ENCODE measurements around the gene KCTD17. TPM values are rescaled to one million over a fixed set of nuclear protein-coding genes. Genes with fewer than 3 reads are reported as not detected.

KCTD17 gene
- total RNA-seq, 1 experiment from 2014 or later, result 32.7 TPM

- DNase-seq (ENCODE audit: low read depth, low spot score) (no peak), ATAC-seq (no peak)
- TF ChIP-seq TCF7L2 (IDR thresholded peaks at IDR 0.05; ENCODE audit: low read depth, low read length) (no peak), REST (IDR thresholded peaks at IDR 0.05; ENCODE audit: insufficient read depth in 1 of 2, low read depth in 2 of 2, low read length in 1 of 2) (no peak), CTCF (IDR thresholded peaks at IDR 0.05) (no peak)
- intact Hi-C loops (cut with micrococcal nuclease; ENCODE audit: unreplicated experiment), result no loop called here
- Histone ChIP-seq H3K27ac (ENCODE audit: low read length) (no peak overlapping the region), H3K27me3 (ENCODE audit: control insufficient read depth, insufficient read depth, low read length) (no peaks in the 10 kb centered on the region), H3K4me3 (ENCODE audit: low read depth in 2 of 2, low read length in 2 of 2) (no peak overlapping the region), H3K4me1 (ENCODE audit: control insufficient read depth, insufficient read depth, low read length) (no peaks in the 10 kb centered on the region), H3K9me3 (ENCODE audit: control insufficient read depth, insufficient read depth, low read depth, low read length) (no peaks in the 10 kb centered on the region), H3K36me3 (ENCODE audit: control insufficient read depth, insufficient read depth, low read length) (no peaks in the 10 kb centered on the region; the same call in 1 of the 2 replicates)
- no TSS peak for BruUV-seq (replicated peaks)
- ChIA-PET POLR2A (no interaction called here), CTCF (interaction anchor here (0.6 kb wide), 2 partner anchors 23 to 73 kb away, joined by 3 to 9 read pairs; no protein-coding TSS in a partner anchor)
- in situ Hi-C loops (cut with HindIII; ENCODE audit: low pct_unique_long_range_greater_than_20kb, low sequenced_read_pairs), result no loop called here
Observed at GRCh38 chr22:37050913-37051312, 629 bp upstream of the KCTD17 start.

- Histone ChIP-seq H3K27ac (ENCODE audit: low read length) (no peak overlapping the region), H3K4me1 (ENCODE audit: control insufficient read depth, insufficient read depth, low read length) (no peaks in the 10 kb centered on the region), H3K4me3 (ENCODE audit: low read depth in 2 of 2, low read length in 2 of 2) (peak overlapping the region; percentile 56 to 61), H3K36me3 (ENCODE audit: control insufficient read depth, insufficient read depth, low read length) (no peaks in the 10 kb centered on the region; the same call in 1 of the 2 replicates), H3K27me3 (ENCODE audit: control insufficient read depth, insufficient read depth, low read length) (no peaks in the 10 kb centered on the region), H3K9me3 (ENCODE audit: control insufficient read depth, insufficient read depth, low read depth, low read length) (no peaks in the 10 kb centered on the region)
- TF ChIP-seq REST (IDR thresholded peaks at IDR 0.05; ENCODE audit: insufficient read depth in 1 of 2, low read depth in 2 of 2, low read length in 1 of 2) (no peak), TCF7L2 (IDR thresholded peaks at IDR 0.05; ENCODE audit: low read depth, low read length) (no peak), SIN3A (IDR thresholded peaks at IDR 0.05; ENCODE audit: borderline replicate concordance, insufficient read depth, low read depth, low read length) (no peak), CTCF (IDR thresholded peaks at IDR 0.05) (no peak)
- POLR2A ChIA-PET, result no interaction called here
- CTCF ChIA-PET, result no interaction called here
- intact Hi-C loops (cut with micrococcal nuclease; ENCODE audit: unreplicated experiment) (no loop called here), in situ Hi-C loops (cut with HindIII; ENCODE audit: low pct_unique_long_range_greater_than_20kb, low sequenced_read_pairs) (no loop called here)
- BruUV-seq (replicated peaks), result no TSS peak
- no peak for DNase-seq (ENCODE audit: low read depth, low spot score)
- ATAC-seq, result no peak
Observed at GRCh38 chr22:37052386-37053309, 1.1 kb downstream of the KCTD17 start.

Measured in Panc1 (cell line).